Ectodermal cell (in vitro differentiated cells): Measurements from ENCODE around the gene ZNF418.
"Not testable (repeated sequence)": the region's sequence is repeated elsewhere in the genome, so short reads cannot be mapped to it uniquely, and the experiment has no call there.

Source experiments
- H3K27ac ChIP-seq: 2 replicates; pipeline ENCODE4 v1.7.0; 2013; ENCODE audit warnings: mild to moderate bottlenecking, low read depth, low read length; ENCODE audit not compliant: insufficient read depth, poor library complexity, severe bottlenecking
- H3K27me3 ChIP-seq: 2 replicates; pipeline ENCODE4 v1.7.0; 2013; ENCODE audit warnings: mild to moderate bottlenecking, low read length; ENCODE audit not compliant: insufficient read depth, control insufficient read depth, poor library complexity, severe bottlenecking
- H3K36me3 ChIP-seq: one replicate; pipeline ENCODE4 v1.7.0; 2013; ENCODE audit warnings: low read length; ENCODE audit not compliant: control insufficient read depth, insufficient read depth
- H3K4me1 ChIP-seq: one replicate; pipeline ENCODE4 v1.7.0; 2013; ENCODE audit warnings: low read length; ENCODE audit not compliant: control insufficient read depth, insufficient read depth
- H3K4me3 ChIP-seq: 2 replicates; pipeline ENCODE4 v1.7.0; 2013; ENCODE audit warnings: low read depth, low read length, control low read depth; ENCODE audit not compliant: insufficient read depth
- H3K9me3 ChIP-seq: 2 replicates; pipeline ENCODE4 v1.7.0; 2013; ENCODE audit warnings: mild to moderate bottlenecking, low read length, moderate library complexity; ENCODE audit not compliant: control insufficient read depth
- WGBS, 2 experiments: methylation state at CpG; one replicate each; pipeline ENCODE4 v1.1.7; 2013; ENCODE audit warnings: missing lambda C conversion rate in 2 of 2; 5-methylcytosine and 5-hydroxymethylcytosine counted together

ZNF418 gene

DNA sequence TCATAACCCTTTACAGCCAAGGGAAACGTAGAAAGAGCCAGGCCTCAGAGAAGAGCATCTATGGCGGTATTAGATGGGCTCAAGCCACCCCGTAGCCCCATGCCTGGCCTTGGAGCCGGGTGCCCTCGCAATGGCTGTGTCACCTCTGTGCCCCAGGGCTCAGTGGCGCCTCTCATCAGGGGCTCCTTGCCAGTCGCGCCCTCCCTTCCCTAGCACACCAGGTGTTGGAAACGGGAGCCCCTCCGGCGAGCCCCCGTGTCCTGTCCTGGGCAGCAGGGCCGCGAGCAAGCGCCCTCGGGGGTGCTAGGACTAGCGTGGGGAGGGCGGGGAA, 11.9 kb upstream of the ZNF418 start:
- H3K27me3 ChIP-seq: no peaks in the 10 kb centered on the region
- peak overlapping the region; percentile 93 for H3K4me3 ChIP-seq
- no peaks in the 10 kb centered on the region for H3K4me1 ChIP-seq
- H3K36me3 ChIP-seq: peaks cover 14% of the 10 kb centered on the region
- WGBS, 2 experiments: 1 to 2% methylated on average over 18 of the region's 18 CpGs
- H3K9me3 ChIP-seq: no peaks in the 10 kb centered on the region
- H3K27ac ChIP-seq: peak overlapping the region; percentile 67

DNA sequence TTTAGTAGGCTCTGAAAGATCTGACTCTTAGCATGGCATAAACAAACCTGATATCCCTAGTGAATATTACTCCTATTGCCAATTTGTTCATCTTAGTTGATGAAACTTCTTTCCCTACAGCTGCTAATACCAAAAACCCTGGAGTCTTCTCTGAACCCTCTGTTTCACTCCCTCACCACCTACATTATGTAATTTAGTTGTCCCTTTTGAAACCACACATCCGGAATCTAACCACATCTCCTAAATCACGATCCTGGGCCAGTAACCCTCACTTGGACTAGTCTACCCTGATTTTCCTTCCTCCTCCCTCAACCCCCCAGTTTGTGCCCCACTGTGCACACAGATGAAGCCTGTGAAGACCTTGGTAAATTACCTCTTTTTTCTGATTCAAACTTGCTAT, 11.1 kb upstream of the ZNF418 start:
- Histone ChIP-seq H3K4me3 (peak overlapping the region; percentile 93), H3K27me3 (no peaks in the 10 kb centered on the region), H3K9me3 (no peaks in the 10 kb centered on the region), H3K27ac (no peak overlapping the region), H3K4me1 (no peaks in the 10 kb centered on the region), H3K36me3 (peaks cover 20% of the 10 kb centered on the region)
- WGBS, 2 experiments: 84 to 92% methylated on average over 2 of the region's 2 CpGs

DNA sequence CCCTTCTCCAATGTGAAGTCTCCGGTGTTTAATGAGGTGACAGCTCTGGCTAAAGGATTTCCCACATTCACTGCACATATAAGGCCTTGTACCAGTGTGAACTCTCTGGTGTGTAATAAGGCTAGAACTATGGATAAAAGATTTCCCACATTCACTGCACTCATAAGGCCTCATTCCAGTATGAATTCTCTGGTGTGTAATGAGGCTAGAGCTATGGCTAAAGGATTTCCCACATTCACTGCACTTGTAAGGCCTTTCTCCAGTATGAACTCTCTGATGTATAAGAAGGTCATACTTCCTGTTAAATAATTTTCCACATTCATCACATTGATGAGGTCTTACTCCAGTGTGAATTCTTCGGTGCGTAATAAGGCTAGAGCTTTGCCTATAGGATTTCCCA, 6.4 kb upstream of the ZNF418 start:
- WGBS, 2 experiments: 95 to 97% methylated on average over 3 of the region's 3 CpGs
- Histone ChIP-seq H3K27me3 (no peaks in the 10 kb centered on the region), H3K4me3 (no peak overlapping the region), H3K9me3 (no peaks in the 10 kb centered on the region), H3K36me3 (peaks cover 27% of the 10 kb centered on the region), H3K4me1 (no peaks in the 10 kb centered on the region), H3K27ac (no peak overlapping the region)

DNA sequence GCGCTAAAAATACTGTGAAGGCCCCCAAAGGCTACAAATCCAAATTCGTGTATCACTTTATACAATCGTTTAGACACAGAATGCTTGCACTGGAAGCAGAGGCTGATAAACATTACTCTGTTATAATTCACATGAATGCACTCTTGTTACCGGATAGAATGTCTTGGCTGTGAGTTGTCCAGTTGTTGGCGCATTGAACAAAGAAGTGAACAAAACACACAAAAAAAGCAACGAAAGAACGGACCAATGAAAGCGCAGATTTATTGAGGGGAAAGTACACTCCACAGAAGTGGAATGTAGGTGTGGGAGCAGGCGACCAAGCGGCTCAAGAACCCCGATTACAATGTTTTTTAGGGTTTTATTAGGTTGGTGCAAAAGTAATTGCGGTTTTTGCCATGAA, 529 bp upstream of the ZNF418 start:
- Histone ChIP-seq H3K27me3 (no peaks in the 10 kb centered on the region), H3K9me3 (peaks cover 5% of the 10 kb centered on the region), H3K4me1 (no peaks in the 10 kb centered on the region), H3K4me3 (no peak overlapping the region), H3K27ac (no peak overlapping the region), H3K36me3 (peaks cover 35% of the 10 kb centered on the region)
- 93 to 96% methylated on average over 12 of the region's 12 CpGs for WGBS, 2 experiments

DNA sequence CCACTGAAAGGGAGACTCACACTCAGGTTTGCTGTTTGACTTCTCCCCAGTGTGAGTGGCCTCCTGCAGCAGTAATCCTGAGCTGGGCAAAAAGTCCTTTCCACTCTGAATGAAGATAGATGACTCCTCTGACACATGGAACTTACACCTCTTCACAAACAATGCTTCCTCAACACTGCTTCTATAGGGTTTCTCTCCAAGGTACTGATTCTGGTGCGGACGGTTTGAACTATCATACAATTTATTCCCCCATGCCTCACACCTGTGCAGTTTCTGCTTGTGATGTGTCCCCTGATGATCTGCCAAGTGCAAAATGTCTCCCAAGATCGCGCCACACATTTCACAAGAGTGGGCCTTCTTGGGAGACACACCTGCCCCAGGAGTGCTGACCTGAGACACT, 7.6 kb downstream of the ZNF418 start:
- peaks cover 9% of the 10 kb centered on the region for H3K9me3 ChIP-seq
- no peak overlapping the region for H3K4me3 ChIP-seq
- peaks cover 86% of the 10 kb centered on the region for H3K36me3 ChIP-seq

DNA sequence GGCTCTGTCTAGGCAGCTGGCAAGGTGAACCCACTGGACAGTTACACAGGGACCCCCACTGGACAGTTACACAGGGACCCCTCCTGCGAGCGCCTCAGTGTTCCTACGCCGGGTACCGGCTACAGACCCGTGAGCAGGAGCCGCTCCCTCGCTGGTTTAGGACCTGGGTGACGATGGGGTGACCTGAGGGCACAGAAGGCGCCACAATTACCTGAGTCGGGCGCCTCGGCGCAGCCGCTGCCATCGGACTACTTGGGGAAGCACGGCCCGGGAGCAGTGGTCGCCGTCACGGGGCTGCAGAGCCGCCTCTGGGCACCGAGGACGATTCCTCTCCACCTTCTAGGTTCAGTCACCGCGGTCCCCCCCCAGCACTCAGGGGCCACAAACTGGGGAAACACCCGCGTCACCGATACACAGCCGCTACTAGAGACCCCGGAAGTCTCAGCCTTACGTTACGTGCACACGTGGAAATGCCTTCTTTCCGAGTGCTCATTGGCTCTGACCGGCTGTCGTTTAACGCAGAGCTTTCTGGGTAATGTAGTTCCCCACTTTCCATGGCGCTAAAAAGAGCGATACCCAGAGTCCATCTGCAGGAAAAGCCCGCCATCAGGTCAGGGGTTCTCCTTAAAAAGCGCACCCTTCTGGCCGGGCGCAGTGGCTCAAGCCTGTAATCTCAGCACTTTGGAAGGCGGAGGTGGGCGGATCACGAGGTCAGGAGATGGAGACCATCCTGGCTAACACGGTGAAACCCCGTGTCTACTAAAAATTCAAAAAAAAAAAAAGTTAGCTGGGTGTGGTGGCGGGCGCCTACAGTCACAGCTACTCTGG, 18.8 kb downstream of the ZNF418 start, which contains the start of gene ZNF417:
Gene ZNF417, minus strand, starts transcription at position 425 of the 828 bp plus-strand sequence. Its CDS starts 181 bp downstream, at position 244.
- Histone ChIP-seq H3K36me3 (peaks cover 13% of the 10 kb centered on the region), H3K4me3 (peak within 1 kb of the TSS; percentile 87), H3K27ac (peak within 1 kb of the TSS; percentile 60)
- not testable (repeated sequence) for H3K9me3 ChIP-seq, H3K4me1 ChIP-seq, H3K27me3 ChIP-seq
- 1% methylated on average over 51 of the region's 51 CpGs for WGBS, 2 experiments

More for the DNA sequence above, 7.6 kb downstream of the ZNF418 start:
- no peak overlapping the region for H3K27ac ChIP-seq
- WGBS, 2 experiments: 93 to 94% methylated on average over 4 of the region's 4 CpGs
- no peaks in the 10 kb centered on the region for H3K4me1 ChIP-seq
- no peaks in the 10 kb centered on the region for H3K27me3 ChIP-seq

DNA sequence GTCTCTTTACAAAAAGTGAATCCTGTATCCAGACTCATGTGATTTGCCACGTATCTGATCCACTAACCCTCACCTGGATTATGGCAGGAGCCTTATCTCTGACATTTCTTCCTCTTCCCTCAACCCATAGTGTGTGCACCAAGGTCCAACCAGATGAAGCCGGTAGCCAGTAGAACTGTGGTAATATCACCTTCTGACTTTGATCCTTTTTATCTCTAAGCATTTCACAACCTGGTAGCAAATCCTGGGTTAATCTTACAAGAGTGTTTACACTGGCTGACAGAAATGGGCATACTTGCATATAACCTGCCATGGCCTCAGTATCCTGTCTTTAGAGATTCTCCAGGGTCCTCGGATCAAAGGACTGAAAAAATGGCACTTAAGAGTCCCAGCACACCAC, 20.7 kb downstream of the ZNF418 start:
- H3K27ac ChIP-seq: no peak overlapping the region
- H3K36me3 ChIP-seq: peaks cover 6% of the 10 kb centered on the region
- no peaks in the 10 kb centered on the region for H3K4me1 ChIP-seq
- no peaks in the 10 kb centered on the region for H3K9me3 ChIP-seq
- no peaks in the 10 kb centered on the region for H3K27me3 ChIP-seq
- H3K4me3 ChIP-seq: no peak overlapping the region
- WGBS, 2 experiments: 93 to 96% methylated on average over 3 of the region's 3 CpGs

DNA sequence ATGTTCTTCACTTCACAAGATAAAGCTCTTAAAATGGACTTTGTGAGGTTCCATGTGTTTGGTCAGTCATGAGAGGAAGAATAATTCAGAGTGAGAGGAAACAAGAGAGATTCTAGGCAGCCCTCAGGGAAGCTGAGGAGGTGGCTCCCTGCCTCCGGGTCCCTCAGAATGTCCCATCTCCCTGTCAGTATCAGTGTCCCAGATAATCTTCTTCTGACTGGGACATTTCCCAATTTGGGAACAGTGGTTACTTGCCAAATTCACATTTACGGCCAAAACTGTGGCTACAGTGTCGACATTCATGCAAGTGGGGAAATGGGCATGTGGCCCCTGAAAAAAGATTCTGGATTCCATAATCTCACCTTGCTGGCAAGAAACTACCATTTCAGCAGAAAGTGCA, 27.8 kb downstream of the ZNF418 start:
- Histone ChIP-seq H3K9me3 (no peaks in the 10 kb centered on the region), H3K4me1 (no peaks in the 10 kb centered on the region), H3K27ac (no peak overlapping the region), H3K36me3 (peaks cover 14% of the 10 kb centered on the region), H3K4me3 (no peak overlapping the region), H3K27me3 (no peaks in the 10 kb centered on the region)
- 93 to 97% methylated on average over 3 of the region's 3 CpGs for WGBS, 2 experiments

DNA sequence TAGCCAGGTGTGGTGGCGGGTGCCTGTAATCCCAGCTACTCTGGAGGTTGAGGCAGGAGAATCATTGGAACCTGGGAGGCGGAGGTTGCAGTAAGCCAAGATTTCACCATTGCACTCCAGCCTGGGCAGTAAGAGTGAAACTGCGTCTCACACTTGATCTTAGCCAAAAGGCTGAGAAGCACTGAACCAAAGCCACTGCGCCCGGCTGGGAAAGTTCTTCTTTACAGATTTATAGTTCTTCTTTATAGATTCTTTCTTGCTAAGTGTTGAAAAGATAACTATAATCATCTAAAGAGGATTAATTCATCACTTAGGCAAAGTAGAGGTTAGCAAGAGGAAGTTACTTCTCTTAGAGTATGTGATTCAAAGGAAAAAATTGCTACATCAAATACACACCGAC, 29.9 kb downstream of the ZNF418 start:
- H3K9me3 ChIP-seq: no peaks in the 10 kb centered on the region
- 94 to 95% methylated on average over 4 to 6 of the region's 6 CpGs for WGBS, 2 experiments

DNA sequence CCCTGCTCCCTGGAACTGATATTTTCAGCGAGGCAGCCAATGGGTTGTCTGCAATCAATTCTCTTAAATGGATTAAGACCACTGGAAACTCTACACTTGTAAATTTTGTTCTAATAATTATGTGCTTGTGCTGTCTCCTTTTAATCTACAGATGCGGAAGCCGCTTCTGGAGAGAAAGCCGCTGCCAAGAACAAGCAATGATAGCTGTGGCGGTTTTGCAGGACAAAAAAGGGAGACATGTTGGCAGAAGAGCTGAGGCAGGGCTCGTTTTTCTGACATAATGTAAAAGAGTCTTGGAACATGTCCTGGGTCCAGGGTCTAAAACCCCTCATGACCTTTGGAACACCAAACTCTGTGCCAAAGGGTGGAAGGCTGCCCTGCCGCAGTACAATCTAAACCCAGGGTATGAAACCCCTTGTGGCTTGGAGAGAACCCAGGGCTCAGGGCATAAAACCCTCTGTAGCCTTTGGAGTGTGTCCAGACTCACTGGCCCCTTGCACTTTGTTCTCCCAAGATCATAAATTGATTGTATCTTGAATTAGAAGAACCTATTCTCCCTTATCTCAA, 31.5 kb downstream of the ZNF418 start:
- H3K4me3 ChIP-seq: no peak overlapping the region
- no peaks in the 10 kb centered on the region for H3K27me3 ChIP-seq
- WGBS, 2 experiments: 79 to 85% methylated on average over 7 of the region's 7 CpGs
- peaks cover 9% of the 10 kb centered on the region for H3K36me3 ChIP-seq
- no peak overlapping the region for H3K27ac ChIP-seq
- H3K4me1 ChIP-seq: no peaks in the 10 kb centered on the region
- no peaks in the 10 kb centered on the region for H3K9me3 ChIP-seq

More for the DNA sequence above, 29.9 kb downstream of the ZNF418 start:
- Histone ChIP-seq H3K27ac (no peak overlapping the region), H3K4me1 (no peaks in the 10 kb centered on the region), H3K4me3 (no peak overlapping the region), H3K36me3 (peaks cover 9% of the 10 kb centered on the region), H3K27me3 (no peaks in the 10 kb centered on the region)
